Measurements from ENCODE around the gene MEX3C. TPM values are rescaled to one million over a fixed set of nuclear protein-coding genes. Genes with fewer than 3 reads are reported as not detected.
A peak's percentile ranks its signal among the peaks of the same experiment; 100 is the strongest.

Gene MEX3C
- total and polyA plus RNA-seq, 9 donors, result 18.1 to 47.4 (median 33.0) TPM

GRCh38 chr18:51226068-51226467 is 28.6 kb upstream of the MEX3C start:
- no peak overlapping the region for H3K27ac ChIP-seq
- no peaks in the 10 kb centered on the region for H3K4me1 ChIP-seq (ENCODE audit: insufficient read depth)
- TF ChIP-seq EP300 (IDR thresholded peaks at IDR 0.05), result no peak
- H3K36me3 ChIP-seq, result no peaks in the 10 kb centered on the region
- H3K9me3 ChIP-seq, result no peaks in the 10 kb centered on the region
- H3K27me3 ChIP-seq, result no peaks in the 10 kb centered on the region
- no peak overlapping the region for H3K4me3 ChIP-seq
- WGBS, 3 donors, result 87 to 90% (median 88%) methylated on average over 4 of the region's 4 CpGs
- no peak for DNase-seq
- intact Hi-C loops (cut with DNase I), result no loop called here

GRCh38 chr18:51212606-51213005 is 15.1 kb upstream of the MEX3C start:
- no peaks in the 10 kb centered on the region for H3K4me1 ChIP-seq (ENCODE audit: insufficient read depth)
- no peak for DNase-seq
- no peaks in the 10 kb centered on the region for H3K27me3 ChIP-seq
- no peaks in the 10 kb centered on the region for H3K36me3 ChIP-seq
- H3K27ac ChIP-seq, result no peak overlapping the region
- H3K4me3 ChIP-seq, result no peak overlapping the region
- intact Hi-C loops (cut with DNase I), result no loop called here
- 74 to 89% (median 82%) methylated on average over 2 of the region's 2 CpGs for WGBS, 3 donors
- H3K9me3 ChIP-seq, result no peaks in the 10 kb centered on the region
- TF ChIP-seq POLR2A (IDR thresholded peaks at IDR 0.05) (no peak), EP300 (IDR thresholded peaks at IDR 0.05) (no peak)

- H3K27ac ChIP-seq, result no peak overlapping the region
- no peak for DNase-seq
- intact Hi-C loops (cut with DNase I), result no loop called here
Observed at GRCh38 chr18:51211552-51211951, 14.1 kb upstream of the MEX3C start.

GRCh38 chr18:51196811-51197660 is 445 bp downstream of the MEX3C start:
- WGBS, 3 donors, result 0 to 1% (median 1%) methylated on average over 31 to 102 of the region's 102 CpGs
- intact Hi-C loops (cut with DNase I), result loop anchor here in 2 of 4 donors (5.0 to 10.0 kb wide), 3 partner anchors 162 to 930 kb away; partner anchors contain the start of genes SMAD4 (in 2 of the 2) and CFAP53 (in 1 of the 2)
- TF ChIP-seq CTCF (IDR thresholded peaks at IDR 0.05) (no peak), POLR2A (IDR thresholded peaks at IDR 0.05) (peak; percentile 31)

More at GRCh38 chr18:51211552-51211951, 14.1 kb upstream of the MEX3C start:
- Histone ChIP-seq H3K9me3 (no peaks in the 10 kb centered on the region), H3K36me3 (no peaks in the 10 kb centered on the region), H3K4me3 (no peak overlapping the region), H3K4me1 (ENCODE audit: insufficient read depth) (no peaks in the 10 kb centered on the region), H3K27me3 (no peaks in the 10 kb centered on the region)
- WGBS, 3 donors, result 52 to 62% (median 53%) methylated on average over 4 of the region's 4 CpGs
- TF ChIP-seq EP300 (IDR thresholded peaks at IDR 0.05) (no peak), POLR2A (IDR thresholded peaks at IDR 0.05) (no peak), CTCF (IDR thresholded peaks at IDR 0.05) (no peak)

GRCh38 chr18:51196118-51196810 is 1.2 kb downstream of the MEX3C start:
- peak overlapping the region; percentile 94 for H3K4me3 ChIP-seq
- no peaks in the 10 kb centered on the region for H3K9me3 ChIP-seq
- no peaks in the 10 kb centered on the region for H3K36me3 ChIP-seq
- 0% methylated on average over 40 to 66 of the region's 67 CpGs for WGBS, 3 donors
- peak; percentile 42 to 72 (median 64) for DNase-seq
- intact Hi-C loops (cut with DNase I), result loop anchor here in 2 of 4 donors (5.0 to 10.0 kb wide), 3 partner anchors 161 to 929 kb away; partner anchors contain the start of genes SMAD4 (in 2 of the 2) and CFAP53 (in 1 of the 2)
- H3K4me1 ChIP-seq (ENCODE audit: insufficient read depth), result peaks cover 11% of the 10 kb centered on the region
- peak overlapping the region; percentile 94 to 98 for H3K27ac ChIP-seq
- no peaks in the 10 kb centered on the region for H3K27me3 ChIP-seq
- TF ChIP-seq EP300 (IDR thresholded peaks at IDR 0.05) (no peak), CTCF (IDR thresholded peaks at IDR 0.05) (no peak), POLR2A (IDR thresholded peaks at IDR 0.05) (no peak)

More at GRCh38 chr18:51196811-51197660, 445 bp downstream of the MEX3C start:
- H3K36me3 ChIP-seq, result no peaks in the 10 kb centered on the region
- H3K9me3 ChIP-seq, result no peaks in the 10 kb centered on the region
- DNase-seq, result peak; percentile 40 to 69 (median 63)
- peak overlapping the region; percentile 94 to 98 for H3K27ac ChIP-seq
- H3K4me1 ChIP-seq (ENCODE audit: insufficient read depth), result peaks cover 11% of the 10 kb centered on the region
- peak overlapping the region; percentile 94 for H3K4me3 ChIP-seq
- no peaks in the 10 kb centered on the region for H3K27me3 ChIP-seq
